NCI-H2029 treated with DMSO at 0.1 percent for 48 hours (cell line): ENCODE measurements around the gene PIK3R2.
"Not testable (repeated sequence)": the region's sequence is repeated elsewhere in the genome, so short reads cannot be mapped to it uniquely, and the experiment has no call there.

Experiments
- DNase-seq: peaks from one replicate; lab custom pipeline; 2025; lab: John Stamatoyannopoulos, UW

PIK3R2 gene

DNA sequence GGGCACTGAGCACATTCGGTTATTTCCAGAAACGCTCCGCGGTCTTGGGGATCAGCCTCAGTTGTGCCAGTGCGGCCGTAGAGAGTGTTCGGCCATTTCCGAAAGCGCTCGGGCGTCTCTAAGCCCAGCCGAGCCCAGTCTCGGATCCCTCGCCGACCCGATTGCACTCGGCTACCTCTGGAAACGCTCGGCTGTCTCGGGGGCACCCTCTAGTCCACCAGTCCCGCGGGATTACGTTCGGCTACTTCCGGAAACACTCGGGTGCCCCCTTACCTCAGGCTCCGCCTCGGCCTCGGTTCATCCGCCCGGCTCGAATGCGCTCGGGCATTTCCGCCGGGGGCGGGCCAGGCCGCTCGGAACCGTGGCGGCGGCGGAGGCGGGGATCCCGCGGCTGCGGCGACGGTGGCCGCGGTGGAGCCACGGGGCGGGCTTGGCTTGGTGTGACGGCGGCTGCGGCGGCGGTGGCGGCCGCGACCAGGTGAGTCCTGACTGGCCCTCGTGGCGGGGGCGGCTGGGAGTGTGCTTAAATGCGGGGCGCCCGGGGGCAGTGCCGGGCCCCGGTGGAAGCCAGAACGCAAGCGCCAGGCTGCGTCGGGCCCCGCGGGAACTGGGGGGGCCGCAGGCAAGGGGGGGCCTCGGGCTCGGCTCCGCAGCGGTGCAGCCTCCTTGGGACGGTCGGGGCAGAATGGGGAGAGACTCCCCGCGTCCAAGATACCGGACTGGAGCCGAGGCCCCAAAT is at the start of gene PIK3R2:
Gene PIK3R2 (plus strand): TSS at position 347 of the 739 bp plus-strand sequence. CDS start 2,717 bp downstream, outside the sequence.
- DNase-seq, result peak; percentile 98

DNA sequence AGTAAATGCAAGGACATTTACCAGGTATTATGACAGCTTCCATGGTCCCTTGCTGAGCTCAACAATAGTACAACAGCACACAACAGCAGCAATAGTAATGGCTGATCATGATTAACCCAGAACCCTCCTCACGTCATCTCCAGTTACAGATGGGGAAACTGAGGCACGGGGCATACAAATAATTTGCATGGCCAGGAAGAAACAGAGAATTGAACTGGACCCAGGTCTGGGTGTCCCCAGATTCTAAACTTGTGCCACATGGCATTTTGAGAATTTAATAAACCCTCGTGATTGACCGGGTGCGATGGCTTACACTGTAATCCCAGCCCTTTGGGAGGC is 48.2 kb upstream of the PIK3R2 start:
- DNase-seq, result no peak

GRCh38 chr19:18105259-18105658 is 47.7 kb upstream of the PIK3R2 start:
- DNase-seq, result not testable (repeated sequence)

DNA sequence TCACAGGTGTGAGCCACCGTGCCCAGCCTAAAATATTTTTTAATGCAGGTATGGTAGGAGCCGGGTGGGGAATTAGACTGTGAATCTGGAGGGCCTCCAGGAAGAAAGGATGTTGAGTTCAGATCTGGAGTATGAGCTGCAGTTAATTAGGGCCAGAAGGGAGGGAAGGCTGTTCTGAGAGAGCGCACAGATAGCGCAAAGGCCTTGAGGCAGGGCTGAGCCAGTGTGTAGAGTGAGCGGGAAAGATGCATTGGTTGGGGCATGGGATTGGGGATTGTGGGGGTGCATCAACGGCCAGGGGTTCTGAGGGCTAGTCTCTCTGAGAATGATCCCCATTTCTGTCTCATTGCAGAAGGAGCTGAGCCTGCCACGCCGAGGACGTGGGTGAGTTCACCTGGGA is 45.7 kb upstream of the PIK3R2 start:
- no peak for DNase-seq

DNA sequence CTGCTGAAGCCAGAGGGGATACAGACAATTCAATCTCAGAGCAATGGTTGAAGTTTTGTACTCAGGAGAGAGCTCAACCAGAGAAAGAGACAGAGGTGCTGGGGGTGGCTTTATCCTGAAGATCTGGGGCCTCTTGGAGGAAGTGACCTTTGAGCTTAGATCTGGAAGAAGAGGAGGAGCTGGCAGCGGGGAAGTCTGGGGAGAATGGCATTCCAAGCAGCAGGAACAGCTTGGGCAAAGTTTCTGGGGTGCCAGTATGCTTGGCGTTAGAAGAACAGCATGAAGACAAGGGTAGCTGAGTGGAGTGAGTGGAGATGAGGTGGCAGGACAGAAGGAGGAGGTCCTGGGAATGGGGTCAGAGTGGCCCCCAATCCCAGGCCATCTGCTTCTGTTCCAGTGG is 44.1 kb upstream of the PIK3R2 start:
- no peak for DNase-seq

DNA sequence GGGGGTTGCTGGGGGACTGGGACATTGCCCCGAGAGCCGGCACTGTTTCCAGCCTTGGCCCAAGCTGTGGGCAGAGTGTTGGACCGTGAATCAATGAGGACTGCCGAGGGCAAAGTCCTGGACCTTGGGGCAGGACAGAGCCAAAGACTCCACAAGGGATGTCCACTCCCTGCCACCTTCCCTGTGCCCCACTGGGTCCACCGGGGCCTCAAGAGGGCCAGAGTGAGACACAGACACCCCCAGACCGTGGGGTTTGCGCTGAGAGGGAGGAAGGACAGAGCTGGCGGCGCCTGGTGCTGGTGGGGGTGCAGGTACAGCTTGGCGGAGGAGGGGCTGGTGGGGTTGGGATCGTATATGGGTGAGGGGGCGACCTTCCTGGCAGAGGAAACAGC is 43.6 kb upstream of the PIK3R2 start:
- no peak for DNase-seq

DNA sequence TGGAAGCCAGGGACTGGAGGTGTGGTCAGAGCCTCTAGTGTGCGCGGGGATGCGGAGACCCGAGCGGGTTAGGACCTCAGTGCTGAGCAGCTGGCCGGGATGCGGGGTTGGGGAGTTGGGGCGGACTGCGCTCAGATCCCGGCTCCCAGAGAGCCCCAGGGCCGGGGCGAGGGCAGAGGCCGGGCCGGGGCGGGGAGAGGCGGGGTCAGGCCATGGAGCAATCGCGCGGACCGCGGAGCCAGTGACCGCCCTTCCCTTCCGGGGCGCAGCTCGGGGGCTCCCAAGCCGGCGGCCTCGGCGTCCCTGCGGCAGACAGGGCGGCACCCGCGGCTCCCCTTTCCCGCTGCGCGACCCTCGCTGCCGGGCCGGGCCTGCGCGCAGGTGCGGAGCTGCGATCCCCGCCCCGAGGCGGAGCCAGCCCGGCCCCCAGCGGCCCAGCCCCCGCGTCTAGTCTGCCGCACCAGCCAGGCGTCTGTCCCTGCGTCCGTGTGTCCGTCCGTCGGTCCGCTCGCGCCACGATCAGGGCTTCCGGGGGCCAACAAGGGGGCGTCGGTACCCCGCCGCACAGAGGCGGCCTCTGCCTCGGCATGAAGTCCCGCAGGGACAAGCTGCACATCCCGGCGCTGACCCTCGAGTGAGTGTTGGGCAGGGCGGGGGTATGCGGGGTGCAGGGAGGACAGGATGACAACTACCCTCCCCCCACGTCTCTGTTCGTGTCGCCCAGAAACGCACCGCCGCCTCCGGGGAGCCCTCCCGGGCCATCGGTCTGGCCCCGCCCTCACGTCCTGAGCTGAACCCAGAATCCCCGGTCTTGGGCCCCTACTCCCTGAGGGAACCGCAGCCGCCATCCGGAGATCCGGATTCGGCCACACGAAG is 43.0 kb upstream of the PIK3R2 start:
- DNase-seq, result no peak

DNA sequence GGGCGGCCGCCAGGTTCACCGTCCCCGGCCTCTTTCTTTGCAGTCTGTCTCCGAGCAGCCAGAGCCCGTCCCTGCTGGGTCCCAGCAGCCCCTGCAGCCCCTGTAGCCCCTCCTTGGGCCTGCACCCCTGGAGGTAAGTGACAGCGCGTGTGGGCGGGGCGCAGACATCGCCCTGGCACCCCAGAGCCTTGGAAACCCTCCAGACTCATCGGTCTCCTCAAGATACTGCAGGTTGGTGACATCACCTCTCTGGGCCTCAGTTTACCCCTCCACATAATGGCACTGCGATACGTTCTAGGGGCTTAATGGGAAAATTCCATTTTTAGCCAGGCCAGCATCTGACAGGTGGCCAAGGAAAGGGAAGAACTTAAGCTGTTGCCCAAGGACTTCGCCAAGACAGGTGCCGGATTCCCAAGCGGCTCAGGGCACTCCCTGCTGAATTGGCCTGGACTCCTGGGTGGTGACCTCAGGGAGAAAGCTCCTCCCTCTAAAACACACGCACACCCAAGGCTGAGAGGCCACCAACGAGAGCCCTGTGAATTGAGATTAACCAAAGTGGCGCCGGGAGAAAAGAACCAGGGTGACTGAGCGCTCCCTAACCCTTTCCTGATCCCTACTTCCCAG is 42.2 kb upstream of the PIK3R2 start:
- DNase-seq, result no peak

- DNase-seq, result peak; percentile 67
Measured at GRCh38 chr19:18112989-18113478, 39.9 kb upstream of the PIK3R2 start.

GRCh38 chr19:18113827-18114226 is 39.1 kb upstream of the PIK3R2 start:
- no peak for DNase-seq

GRCh38 chr19:18114483-18114882 is 38.5 kb upstream of the PIK3R2 start:
- no peak for DNase-seq

DNA sequence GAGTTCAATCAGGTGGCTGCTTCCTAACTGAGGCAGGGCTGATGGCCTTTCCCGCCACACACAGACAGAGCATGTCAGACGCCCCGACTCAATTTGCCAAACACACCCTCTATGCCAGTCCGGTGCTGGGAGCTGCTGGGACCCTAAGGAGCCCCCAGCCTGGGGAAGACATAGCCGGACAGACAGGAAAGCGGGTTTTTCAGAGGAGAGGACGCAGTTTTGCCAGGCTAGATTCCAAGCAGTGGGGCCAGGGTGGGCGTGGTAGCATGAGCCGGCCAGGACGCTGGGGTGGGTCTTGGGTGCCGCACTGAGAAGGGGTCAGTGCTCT is 35.6 kb upstream of the PIK3R2 start:
- DNase-seq, result no peak

GRCh38 chr19:18117692-18118378 is 35.1 kb upstream of the PIK3R2 start:
- peak; percentile 49 for DNase-seq

DNA sequence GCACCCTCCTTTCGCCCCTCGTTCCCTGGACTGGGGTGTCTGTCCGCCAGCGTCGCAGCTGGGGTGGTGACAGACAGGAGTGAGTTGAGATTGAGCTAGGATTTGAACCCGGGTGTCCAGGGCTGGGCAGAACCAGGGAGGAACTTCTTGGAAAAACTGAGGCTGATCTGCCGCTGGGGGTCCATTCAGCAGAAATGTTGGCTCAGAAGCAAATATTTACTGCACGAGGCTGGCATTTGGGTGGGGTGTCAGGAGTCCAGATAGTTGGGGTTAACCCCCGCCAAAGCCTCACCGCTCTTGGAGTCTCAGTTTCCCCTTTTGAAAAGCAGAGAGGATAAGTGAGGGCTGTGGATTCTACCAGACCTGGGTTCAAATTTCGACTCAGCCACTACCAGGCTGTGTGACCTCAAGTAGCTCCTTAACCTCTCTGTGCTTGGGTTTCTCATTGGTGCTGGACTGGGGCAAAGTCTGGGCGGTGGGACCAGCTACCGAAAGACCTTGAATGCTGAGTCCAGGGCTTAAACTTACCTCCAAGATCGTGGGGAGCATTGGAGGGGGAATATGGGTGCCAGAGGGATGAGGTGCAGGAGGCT is 34.4 kb upstream of the PIK3R2 start:
- no peak for DNase-seq

GRCh38 chr19:18119013-18119716 is 33.8 kb upstream of the PIK3R2 start:
- DNase-seq, result no peak

DNA sequence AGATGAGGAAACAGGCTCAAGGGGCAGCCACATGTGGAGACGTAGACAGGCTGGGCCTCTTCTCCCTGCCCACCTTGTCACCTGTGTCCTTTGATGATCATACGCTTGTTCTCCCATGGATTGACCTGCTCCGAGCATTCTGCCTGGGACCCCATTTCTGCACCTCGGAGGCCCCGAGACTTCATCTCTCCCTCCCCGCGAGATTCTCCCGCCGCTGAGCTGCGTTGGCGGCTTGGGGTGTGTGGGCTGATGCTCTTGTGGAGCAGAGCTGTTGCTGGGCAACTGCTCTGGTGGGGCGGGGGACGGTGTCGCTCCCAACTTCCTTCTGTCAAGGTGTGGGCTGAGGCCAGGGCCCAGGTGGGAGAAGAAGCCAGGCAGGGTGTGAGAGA is 33.3 kb upstream of the PIK3R2 start:
- DNase-seq, result no peak

GRCh38 chr19:18120127-18120526 is 32.8 kb upstream of the PIK3R2 start:
- no peak for DNase-seq

DNA sequence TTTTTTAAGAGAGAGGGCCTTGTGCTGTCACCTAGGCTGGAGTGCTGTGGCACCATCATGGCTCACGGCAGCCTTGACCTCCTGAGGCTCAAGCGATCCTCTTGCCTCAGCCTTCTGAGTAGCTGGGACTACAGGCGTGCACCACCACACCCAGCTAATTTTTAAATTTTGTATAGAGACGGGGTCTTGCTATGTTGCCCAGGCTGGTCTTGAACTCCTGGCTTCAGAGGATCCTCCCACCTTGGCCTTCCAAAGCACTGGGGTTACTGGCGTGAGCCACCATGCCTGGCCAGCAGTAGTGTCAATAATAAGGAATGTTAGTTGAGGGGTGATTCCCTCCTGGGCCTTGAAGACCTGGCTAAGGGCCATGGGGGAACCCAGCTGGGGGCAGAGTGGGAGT is 31.8 kb upstream of the PIK3R2 start:
- DNase-seq, result no peak

- DNase-seq, result no peak
Measured at GRCh38 chr19:18122424-18122823, 30.5 kb upstream of the PIK3R2 start.

DNA sequence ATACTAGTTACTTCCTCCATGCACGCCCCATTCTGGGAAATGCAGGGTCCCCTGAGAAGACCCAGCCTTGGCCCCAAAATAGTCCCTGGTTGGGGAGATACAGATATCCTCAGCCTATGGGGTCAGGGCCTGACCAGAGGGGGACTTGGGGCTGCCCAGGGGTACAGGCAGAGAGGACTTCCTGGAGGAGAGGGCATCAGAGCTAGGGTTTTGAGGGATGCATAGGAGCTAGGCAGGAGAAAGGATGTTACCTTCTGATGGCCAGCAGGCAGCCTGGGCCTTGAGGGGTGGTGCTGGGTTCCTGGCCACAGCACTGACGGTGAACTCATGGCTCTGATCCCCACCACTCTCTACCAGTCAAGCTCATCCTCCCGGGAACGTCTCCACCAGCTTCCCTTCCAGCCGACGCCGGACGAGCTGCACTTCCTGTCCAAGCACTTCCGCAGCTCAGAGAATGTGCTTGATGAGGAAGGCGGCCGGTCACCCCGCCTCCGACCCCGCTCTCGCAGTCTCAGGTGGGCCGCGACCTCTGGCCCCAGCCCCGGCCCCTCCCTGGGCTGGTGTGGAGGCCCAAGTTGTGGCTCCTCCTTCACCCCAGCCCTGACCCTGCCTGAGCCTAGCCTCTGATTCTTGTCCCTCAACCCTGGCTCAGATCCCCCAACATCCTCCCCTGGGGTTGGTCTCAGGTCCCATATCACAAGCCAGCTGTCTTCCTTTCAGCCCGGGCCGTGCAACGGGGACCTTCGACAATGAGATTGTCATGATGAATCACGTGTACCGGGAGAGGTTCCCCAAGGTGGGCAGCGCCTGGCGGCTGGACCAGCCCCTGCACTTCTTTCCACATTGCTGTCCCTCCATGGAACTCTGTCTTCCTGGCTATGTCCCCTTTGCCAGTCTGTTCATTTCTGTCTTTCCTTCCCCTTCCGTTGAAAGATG is 29.8 kb upstream of the PIK3R2 start:
- no peak for DNase-seq
